Ovary (tissue), 9 donors: Measurements from ENCODE around the gene AP2M1. TPM values are rescaled to one million over a fixed set of nuclear protein-coding genes. Genes with fewer than 3 reads are reported as not detected.

ENCODE experiments used
- DNase-seq, 5 donors: peaks; one replicate each; pipeline ENCODE4 v3.0.0-alpha.2; 2019 to 2020
- H3K27ac ChIP-seq, 2 donors: fragments of 200-600 bp; one replicate each; pipeline versions ENCODE4 v1.5.1 to v1.8.0; 2019 to 2022
- H3K27me3 ChIP-seq: fragments of 200-600 bp; one replicate; pipeline ENCODE4 v1.8.0; 2022
- H3K36me3 ChIP-seq: fragments of 200-600 bp; sonication (generic); one replicate; pipeline ENCODE4 v1.5.1; 2019
- H3K4me1 ChIP-seq: one replicate; pipeline ENCODE4 v1.8.1; 2013; ENCODE audit warnings: mild to moderate bottlenecking, moderate library complexity; ENCODE audit not compliant: insufficient read depth
- H3K4me3 ChIP-seq: fragments of 200-600 bp; sonication (generic); one replicate; pipeline ENCODE4 v1.5.1; 2017
- H3K9me3 ChIP-seq, 2 donors: fragments of 200-600 bp in 1 of 2; sonication (generic) in 1 of 2; one replicate each; pipeline versions ENCODE4 v1.5.1 to v1.8.1; 2013 to 2019; ENCODE audit warnings: mild to moderate bottlenecking in 1 of 2, moderate library complexity in 1 of 2
- CTCF ChIP-seq, 3 donors: fragments of 450-650 bp in 2 of 3; fragments of 200-600 bp in 1 of 3; IDR thresholded peaks; one replicate each; pipeline versions ENCODE4 v1.5.1 to v1.8.0; 2016 to 2022; ENCODE audit warnings: antibody characterized with exemption in 3 of 3, mild to moderate bottlenecking in 1 of 3
- EP300 ChIP-seq: sonication (generic); formaldehyde crosslinking; IDR thresholded peaks from one replicate; pipeline ENCODE4 v1.6.1; 2017; ENCODE audit warnings: antibody characterized with exemption
- POLR2A ChIP-seq: fragments of 450-650 bp; IDR thresholded peaks from one replicate; pipeline ENCODE4 v1.6.1; 2017; ENCODE audit warnings: antibody characterized with exemption, mild to moderate bottlenecking, moderate library complexity
- WGBS, 3 donors: extraction: QIAGEN DNeasy Blood & Tissue Kit in 1 of 3; methylation state at CpG; one replicate each; pipeline versions ENCODE4 v1.1.5 to v1.1.7; 2013 to 2017; 5-methylcytosine and 5-hydroxymethylcytosine counted together
- intact Hi-C, 4 donors: fragments of 100-400 bp; cut with DNase I; formaldehyde crosslinking; loops; one replicate each; pipeline versions ENCODE4 v1.11.0 to v1.15.1; 2022 to 2023
- polyA plus RNA-seq, 2 donors: library from polyadenylated mRNA; stranded (reverse); fragments of 200-250 nt in 1 of 2; fragments of 350-450 nt in 1 of 2; fragmentation: Illumina TruSeq in 1 of 2; extraction: RNeasy Lipid Tissue Mini Kit (QIAGEN cat#74804) in 1 of 2; gene quantifications; one replicate each; pipeline ENCODE4 v1.2.3, GENCODE V29; 2013 to 2014
- total RNA-seq, 7 donors: library from RNA; depleted of rRNA in 2 of 7; stranded (reverse); fragments of >200 nt in 2 of 7; fragmentation: NEBNext Ultra II Directional in 3 of 7; extraction: Animal tissue kit (Norgen Biotek cat#: 25700) in 3 of 7; gene quantifications; one replicate each; pipeline versions ENCODE4 v1.1.0 to v1.2.4, GENCODE V29; 2016 to 2023
- donor health status: DM: no; HTN: no; CAD: no; lungs with moderate emphysema.
- donor health status: DM: no; HTN: no; CAD: no.
- donor health status: Bipolar disorder and iron deficiency.
- donor health status: DM: yes; HTN: yes; CAD: no.
- donor health status: DM: no; HTN: no; CAD: no.
- donor health status: DM: yes; HTN: yes; CAD: no.

AP2M1 gene
- total and polyA plus RNA-seq, 9 donors = 107 to 371 (median 252) TPM

DNA sequence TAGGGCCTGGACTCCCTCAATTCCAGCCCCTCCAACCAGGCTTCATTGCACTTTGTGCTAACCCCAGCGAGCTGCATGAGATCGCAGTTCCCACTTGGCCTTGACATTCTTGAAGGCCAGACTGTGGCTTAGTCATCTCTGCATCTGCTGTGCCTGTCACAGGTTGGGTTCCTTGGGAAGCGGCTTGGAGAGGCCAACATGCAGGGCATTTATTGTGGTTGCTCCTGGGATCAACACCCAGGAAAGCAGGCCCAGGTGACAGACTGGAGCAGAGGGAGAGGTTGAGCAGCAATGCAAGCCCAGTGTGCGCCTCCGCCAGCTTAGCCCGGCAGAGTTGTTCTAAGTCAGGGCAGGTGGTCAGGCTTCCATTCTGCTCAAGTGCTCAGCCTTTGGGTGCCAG is 21.9 kb downstream of the AP2M1 start:
- peak in 3 of 5 donors; percentile 39 to 48 (median 45) for DNase-seq
- Histone ChIP-seq H3K4me3 (no peak overlapping the region), H3K27ac (peak overlapping the region in 1 of 2 donors; percentile 7), H3K9me3 (no peaks in the 10 kb centered on the region), H3K36me3 (no peaks in the 10 kb centered on the region), H3K27me3 (no peaks in the 10 kb centered on the region), H3K4me1 (no peaks in the 10 kb centered on the region)
- intact Hi-C loops = no loop called here
- WGBS, 3 donors = 56 to 65% (median 58%) methylated on average over 6 of the region's 6 CpGs
- TF ChIP-seq POLR2A (no peak), EP300 (no peak), CTCF (IDR thresholded peaks at IDR 0.05) (no peak)

DNA sequence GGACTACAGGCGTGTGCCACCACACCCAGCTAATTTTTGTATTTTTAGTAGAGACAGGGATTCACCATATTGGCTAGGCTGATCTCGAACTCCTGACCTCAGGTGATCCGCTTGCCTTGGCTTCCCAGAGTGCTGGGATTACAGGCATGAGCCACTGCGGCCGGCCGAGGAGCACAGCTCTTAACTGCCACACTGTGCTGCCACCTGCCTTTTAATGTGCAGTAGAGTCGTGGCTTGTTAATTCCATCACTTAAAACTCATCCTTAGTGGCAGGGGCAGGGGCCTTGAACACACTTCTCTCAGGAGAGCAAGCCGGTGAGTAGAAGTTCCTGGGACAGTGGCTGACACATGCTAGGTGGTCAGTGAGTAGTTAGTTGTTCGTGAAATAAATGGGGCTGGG is 23.9 kb downstream of the AP2M1 start:
- Histone ChIP-seq H3K27me3 (no peaks in the 10 kb centered on the region), H3K4me1 (no peaks in the 10 kb centered on the region), H3K36me3 (no peaks in the 10 kb centered on the region), H3K9me3 (no peaks in the 10 kb centered on the region), H3K27ac (no peak overlapping the region), H3K4me3 (no peak overlapping the region)
- DNase-seq = no peak
- 78 to 83% (median 81%) methylated on average over 9 of the region's 9 CpGs for WGBS, 3 donors
- intact Hi-C loops = no loop called here
- TF ChIP-seq POLR2A (no peak), CTCF (IDR thresholded peaks at IDR 0.05) (no peak), EP300 (no peak)

DNA sequence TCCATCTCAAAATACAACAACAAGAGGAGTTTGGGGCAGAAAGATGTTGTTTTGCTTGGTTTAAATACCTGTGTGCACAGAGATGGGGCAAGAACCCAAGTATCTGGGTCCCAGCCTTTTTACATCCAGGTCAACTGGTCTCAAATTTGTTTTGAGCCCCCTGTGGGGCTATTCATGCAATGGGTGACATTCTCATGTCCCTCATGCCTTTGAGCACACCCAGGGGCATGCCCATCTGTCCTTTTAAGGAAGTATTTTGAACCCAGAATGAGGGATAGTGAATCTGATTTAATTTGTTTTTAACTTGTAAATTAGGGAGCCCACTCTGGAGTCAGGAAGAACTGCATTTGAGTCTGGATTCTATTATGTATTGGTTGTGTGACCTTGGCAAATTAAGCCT is 26.2 kb downstream of the AP2M1 start:
- intact Hi-C loops = no loop called here
- no peak overlapping the region for H3K4me3 ChIP-seq
- no peak overlapping the region for H3K27ac ChIP-seq
- no peak for DNase-seq
- H3K4me1 ChIP-seq = no peaks in the 10 kb centered on the region
- H3K27me3 ChIP-seq = no peaks in the 10 kb centered on the region
- no peak for TF ChIP-seq CTCF (IDR thresholded peaks at IDR 0.05)
- no peak for TF ChIP-seq POLR2A
- no peak for TF ChIP-seq EP300
- H3K36me3 ChIP-seq = no peaks in the 10 kb centered on the region
- H3K9me3 ChIP-seq = no peaks in the 10 kb centered on the region

- DNase-seq = no peak
- Histone ChIP-seq H3K9me3 (no peaks in the 10 kb centered on the region), H3K4me3 (no peak overlapping the region), H3K4me1 (no peaks in the 10 kb centered on the region), H3K27ac (no peak overlapping the region), H3K27me3 (no peaks in the 10 kb centered on the region), H3K36me3 (no peaks in the 10 kb centered on the region)
- no peak for TF ChIP-seq EP300
- no peak for TF ChIP-seq POLR2A
- no peak for TF ChIP-seq CTCF (IDR thresholded peaks at IDR 0.05)
- 74 to 84% (median 81%) methylated on average over 8 of the region's 8 CpGs for WGBS, 3 donors
- intact Hi-C loops = no loop called here
Measured at GRCh38 chr3:184203526-184203925, 28.9 kb downstream of the AP2M1 start.
